Transverse colon (tissue), 4 donors: ENCODE measurements around the gene FIGN. TPM values are rescaled to one million over a fixed set of nuclear protein-coding genes. Genes with fewer than 3 reads are reported as not detected.

Experiments used
- DNase-seq: peaks from one replicate; pipeline ENCODE4 v3.0.0-alpha.2; 2019
- H3K27ac ChIP-seq, 4 donors: fragments of 200-600 bp; sonication (generic); 2 replicates each; pipeline ENCODE4 v1.5.1; 2016 to 2018; ENCODE audit warnings: inconsistent platforms in 4 of 4
- H3K27me3 ChIP-seq: fragments of 200-600 bp; sonication (generic); 2 replicates; pipeline ENCODE4 v1.5.1; 2017; ENCODE audit warnings: inconsistent platforms
- H3K36me3 ChIP-seq, 4 donors: fragments of 200-600 bp; sonication (generic); 2 replicates each; pipeline ENCODE4 v1.5.1; 2017 to 2019; ENCODE audit warnings: inconsistent platforms in 4 of 4
- H3K4me1 ChIP-seq, 4 donors: fragments of 200-600 bp; sonication (generic); 2 replicates each; pipeline ENCODE4 v1.5.1; 2017 to 2020; ENCODE audit warnings: inconsistent platforms in 4 of 4
- H3K4me3 ChIP-seq, 4 donors: fragments of 200-600 bp; sonication (generic); 1 replicate in 1 of 4; 2 replicates in 3 of 4; pipeline versions ENCODE4 v1.5.1 to v1.6.1; 2017 to 2019; ENCODE audit warnings: inconsistent platforms in 4 of 4
- H3K9me3 ChIP-seq, 2 donors: fragments of 200-600 bp; sonication (generic); 2 replicates each; pipeline ENCODE4 v1.5.1; 2017 to 2019; ENCODE audit warnings: inconsistent platforms in 2 of 2
- CTCF ChIP-seq, 5 experiments: fragments of 200-600 bp in 3 of 5; fragments of 450-650 bp in 2 of 5; sonication (generic) in 3 of 5; IDR thresholded peaks; 1 replicate in 2 of 5; 2 replicates in 3 of 5; pipeline ENCODE4 v1.5.1; 2016 to 2017; ENCODE audit warnings: antibody characterized with exemption in 5 of 5, inconsistent platforms in 3 of 5, mild to moderate bottlenecking in 2 of 5, moderate library complexity in 1 of 5
- EP300 ChIP-seq: sonication (generic); formaldehyde crosslinking; IDR thresholded peaks from one replicate; pipeline ENCODE4 v1.6.1; 2017; ENCODE audit warnings: antibody characterized with exemption, low read depth
- POLR2A ChIP-seq: fragments of 450-650 bp; IDR thresholded peaks from one replicate; pipeline ENCODE4 v1.6.1; 2016; ENCODE audit warnings: antibody characterized with exemption, mild to moderate bottlenecking, moderate library complexity
- POLR2AphosphoS5 ChIP-seq, 3 donors: sonication (generic); formaldehyde crosslinking; IDR thresholded peaks; one replicate each; pipeline ENCODE4 v1.6.1; 2016; ENCODE audit warnings: antibody characterized with exemption in 3 of 3
- WGBS, 2 donors: methylation state at CpG; one replicate each; pipeline ENCODE4 v1.1.5; 2018; ENCODE audit warnings: low coverage in 1 of 2; 5-methylcytosine and 5-hydroxymethylcytosine counted together
- in situ Hi-C, 4 donors: fragments of 200-750 bp; cut with MboI; loops; one replicate each; pipeline versions ENCODE4 v1.15.0 to v1.15.1; 2017; ENCODE audit warnings: low sequenced_read_pairs in 3 of 4, low pct_ligation_motif_present in 1 of 4, low pct_unique_long_range_greater_than_20kb in 1 of 4
- intact Hi-C: fragments of 100-400 bp; cut with DNase I; formaldehyde crosslinking; loops from one replicate; pipeline ENCODE4 v1.15.1; 2023; ENCODE audit warnings: low total_unique reads
- total RNA-seq, 4 donors: library from RNA; depleted of rRNA; stranded (reverse); fragments of >200 nt; gene quantifications; one replicate each; pipeline ENCODE4 v1.1.0, GENCODE V29; 2016

FIGN gene
- total RNA-seq, 4 donors from 2014 or later, result 0.75 to 1.3 (median 1.0) TPM

- 46 to 58% methylated on average over 5 to 7 of the region's 7 CpGs for WGBS, 2 donors
- Histone ChIP-seq H3K4me3 (no peak overlapping the region), H3K27ac (no peak overlapping the region), H3K36me3 (no peaks in the 10 kb centered on the region), H3K4me1 (no peaks in the 10 kb centered on the region), H3K27me3 (no peaks in the 10 kb centered on the region), H3K9me3 (no peaks in the 10 kb centered on the region)
- TF ChIP-seq EP300, result no peak
- in situ Hi-C loops, result no loop called here
- no peak for DNase-seq
- intact Hi-C loops, result no loop called here
These were observed 33.3 kb upstream of the FIGN start for GRCh38 chr2:163768881-163769695.

DNA sequence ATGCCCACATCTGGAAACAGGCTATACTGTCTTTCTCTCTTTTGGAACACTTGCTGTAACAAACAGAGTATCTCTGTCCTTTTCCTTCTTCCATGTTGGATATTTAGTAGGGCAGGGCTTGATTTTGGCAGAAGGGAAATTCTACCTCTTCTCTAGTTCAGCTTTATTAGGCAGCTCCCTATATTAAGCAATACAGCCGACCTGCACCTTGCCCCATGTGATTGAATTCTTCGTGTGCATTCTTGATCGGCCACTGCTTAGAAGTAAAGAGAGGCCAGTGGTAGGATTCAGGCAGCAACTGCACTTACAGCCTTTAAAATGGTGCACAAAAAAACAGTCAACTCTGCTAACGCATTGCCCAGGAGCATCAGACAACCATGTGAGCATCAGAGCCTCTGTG lies 31.3 kb upstream of the FIGN start:
- intact Hi-C loops (no loop called here), in situ Hi-C loops (no loop called here)
- DNase-seq, result no peak
- no peaks in the 10 kb centered on the region for H3K9me3 ChIP-seq
- no peaks in the 10 kb centered on the region for H3K36me3 ChIP-seq
- TF ChIP-seq POLR2A, result no peak
- no peak for TF ChIP-seq EP300
- no peak for TF ChIP-seq POLR2AphosphoS5 (IDR thresholded peaks at IDR 0.05)
- TF ChIP-seq CTCF (IDR thresholded peaks at IDR 0.05), result no peak
- no peaks in the 10 kb centered on the region for H3K27me3 ChIP-seq
- H3K4me3 ChIP-seq, result no peak overlapping the region
- H3K27ac ChIP-seq, result no peak overlapping the region
- H3K4me1 ChIP-seq, result no peaks in the 10 kb centered on the region
- WGBS, 2 donors, result 81 to 87% methylated on average over 3 to 4 of the region's 4 CpGs

GRCh38 chr2:163764566-163764965 lies 28.8 kb upstream of the FIGN start:
- no peak for DNase-seq
- in situ Hi-C loops, result no loop called here
- Histone ChIP-seq H3K4me1 (no peaks in the 10 kb centered on the region), H3K36me3 (no peaks in the 10 kb centered on the region), H3K27me3 (no peaks in the 10 kb centered on the region), H3K9me3 (no peaks in the 10 kb centered on the region), H3K4me3 (no peak overlapping the region), H3K27ac (no peak overlapping the region)
- intact Hi-C loops, result no loop called here
- 51 to 76% methylated on average over 2 to 3 of the region's 3 CpGs for WGBS, 2 donors
- TF ChIP-seq POLR2AphosphoS5 (IDR thresholded peaks at IDR 0.05) (no peak), POLR2A (no peak), CTCF (IDR thresholded peaks at IDR 0.05) (no peak)

DNA sequence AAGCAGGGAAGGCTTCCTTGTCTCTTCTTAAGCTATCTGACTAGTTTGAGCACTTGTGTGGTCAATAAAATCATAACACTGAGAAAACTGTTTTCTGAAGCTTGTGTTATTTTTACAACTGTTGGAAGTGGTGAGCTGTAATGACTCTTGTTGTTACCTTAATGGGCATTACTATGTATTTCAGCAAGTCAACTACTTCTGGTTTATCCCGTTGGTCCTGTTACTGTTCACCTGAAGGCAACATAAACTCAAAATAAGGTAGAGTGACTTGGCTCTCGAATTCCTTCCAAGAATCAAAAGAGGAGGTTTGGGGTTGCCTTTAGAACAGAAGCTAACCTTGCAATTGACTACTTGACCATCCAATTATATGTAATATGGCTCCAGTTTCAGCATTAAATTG lies 23.2 kb upstream of the FIGN start:
- DNase-seq, result no peak
- H3K27ac ChIP-seq, result no peak overlapping the region
- intact Hi-C loops (no loop called here), in situ Hi-C loops (no loop called here)
- TF ChIP-seq CTCF (IDR thresholded peaks at IDR 0.05) (no peak), POLR2AphosphoS5 (IDR thresholded peaks at IDR 0.05) (no peak), POLR2A (no peak), EP300 (no peak)
- H3K36me3 ChIP-seq, result no peaks in the 10 kb centered on the region
- no peaks in the 10 kb centered on the region for H3K9me3 ChIP-seq
- WGBS, 2 donors, result 44 to 48% methylated on average over 2 of the region's 2 CpGs
- no peaks in the 10 kb centered on the region for H3K4me1 ChIP-seq
- no peaks in the 10 kb centered on the region for H3K27me3 ChIP-seq
- H3K4me3 ChIP-seq, result no peak overlapping the region

GRCh38 chr2:163757814-163758213 lies 22.0 kb upstream of the FIGN start:
- Histone ChIP-seq H3K36me3 (no peaks in the 10 kb centered on the region), H3K9me3 (no peaks in the 10 kb centered on the region), H3K4me1 (no peaks in the 10 kb centered on the region), H3K4me3 (no peak overlapping the region), H3K27ac (no peak overlapping the region), H3K27me3 (no peaks in the 10 kb centered on the region)
- DNase-seq, result no peak
- 14 to 17% methylated on average over 1 of the region's 1 CpG for WGBS, 2 donors
- in situ Hi-C loops (no loop called here), intact Hi-C loops (no loop called here)
- TF ChIP-seq EP300 (no peak), POLR2AphosphoS5 (IDR thresholded peaks at IDR 0.05) (no peak), POLR2A (no peak), CTCF (IDR thresholded peaks at IDR 0.05) (no peak)
